H1 (cell line): ENCODE data around the gene GRK6. TPM values are rescaled to one million over a fixed set of nuclear protein-coding genes. Genes with fewer than 3 reads are reported as not detected.

Experiments
- CTCF ChIA-PET: fragments of 300-600 bp; sonication (Branson Sonifier 250); formaldehyde crosslinking; loops from one replicate; lab custom pipeline; 2021; ENCODE audit not compliant: partially characterized antibody; lab: Charles Lee
- POLR2A ChIA-PET: fragments of 300-600 bp; sonication (Branson Sonifier 250); formaldehyde crosslinking; loops from one replicate; lab custom pipeline; 2021; ENCODE audit warnings: inconsistent platforms; ENCODE audit not compliant: partially characterized antibody; lab: Charles Lee
- DNase-seq, 2 experiments: peaks; one replicate each; pipeline versions ENCODE4 v3.0.0 to v3.0.0-alpha.2; 2010 to 2022; ENCODE audit warnings: low spot score in 2 of 2, low read depth in 1 of 2, mixed read lengths in 1 of 2
- FAIRE-seq: peaks from 2 replicates; lab custom pipeline; 2011; peaks lifted over from hg19 to GRCh38; lab: Jason Lieb, UNC
- H2AFZ ChIP-seq: 2 replicates; pipeline ENCODE4 v1.8.1; 2012; ENCODE audit warnings: low read length, inconsistent platforms
- H2AK5ac ChIP-seq: 2 replicates; pipeline ENCODE4 v1.6.1; 2013; ENCODE audit warnings: low read depth, low read length
- H2BK120ac ChIP-seq: replicated peaks from 2 replicates; pipeline ENCODE3; 2013; ENCODE audit warnings: low read depth, low read length, inconsistent platforms
- H2BK12ac ChIP-seq: 2 replicates; pipeline ENCODE4 v1.6.1; 2013; ENCODE audit warnings: low read depth, low read length
- H2BK15ac ChIP-seq: 2 replicates; pipeline ENCODE4 v1.6.1; 2013; ENCODE audit warnings: low read length
- H2BK20ac ChIP-seq: 2 replicates; pipeline ENCODE4 v1.6.1; 2013; ENCODE audit warnings: low read length
- H2BK5ac ChIP-seq: 2 replicates; pipeline ENCODE4 v1.6.1; 2013; ENCODE audit warnings: low read depth, low read length
- H3K14ac ChIP-seq: 2 replicates; pipeline ENCODE4 v1.6.1; 2013; ENCODE audit warnings: inconsistent platforms; ENCODE audit not compliant: insufficient read length
- H3K18ac ChIP-seq: 2 replicates; pipeline ENCODE4 v1.6.1; 2013; ENCODE audit warnings: low read length; ENCODE audit errors: extremely low read depth
- H3K23ac ChIP-seq: 2 replicates; pipeline ENCODE4 v1.6.1; 2013; ENCODE audit warnings: inconsistent platforms; ENCODE audit not compliant: insufficient read length
- H3K23me2 ChIP-seq: 2 replicates; pipeline ENCODE4 v1.6.1; 2013; ENCODE audit warnings: low read depth, low read length
- H3K27ac ChIP-seq: 2 replicates; pipeline ENCODE4 v1.6.1; 2011; ENCODE audit warnings: low read depth, low read length, inconsistent platforms
- H3K27me3 ChIP-seq, 4 experiments: replicated peaks in 1 of 4; 1 replicate in 1 of 4; 2 replicates in 3 of 4; pipeline versions ENCODE4 v1.6.1 to v1.8.1; 2011 to 2013; ENCODE audit warnings: low read length in 3 of 4, mild to moderate bottlenecking in 3 of 4, inconsistent platforms in 2 of 4, mixed read lengths in 2 of 4, moderate library complexity in 1 of 4; ENCODE audit not compliant: control insufficient read depth in 3 of 4, insufficient read depth in 3 of 4; ENCODE audit errors: extremely low read depth in 1 of 4
- H3K36me3 ChIP-seq, 4 experiments: 2 replicates each; pipeline versions ENCODE4 v1.6.1 to v1.8.1; 2011 to 2013; ENCODE audit warnings: mild to moderate bottlenecking in 4 of 4, low read length in 3 of 4, moderate library complexity in 2 of 4, control low read depth in 1 of 4, inconsistent platforms in 1 of 4; ENCODE audit not compliant: insufficient read depth in 4 of 4, control insufficient read depth in 2 of 4
- H3K4ac ChIP-seq: replicated peaks from 2 replicates; pipeline ENCODE3; 2013; ENCODE audit warnings: low read length, low read depth, mixed read lengths, inconsistent platforms; ENCODE audit not compliant: insufficient read length
- H3K4me1 ChIP-seq, 4 experiments: replicated peaks in 1 of 4; 1 replicate in 1 of 4; 2 replicates in 3 of 4; pipeline versions ENCODE4 v1.6.1 to v1.8.1; 2011 to 2013; ENCODE audit warnings: low read length in 3 of 4, inconsistent platforms in 2 of 4, mixed read lengths in 1 of 4; ENCODE audit not compliant: insufficient read depth in 4 of 4, control insufficient read depth in 3 of 4
- H3K4me2 ChIP-seq, 2 experiments: 2 replicates each; pipeline versions ENCODE4 v1.6.1 to v1.8.1; 2011 to 2013; ENCODE audit warnings: low read depth in 2 of 2, low read length in 2 of 2, control low read depth in 1 of 2, inconsistent platforms in 1 of 2, mild to moderate bottlenecking in 1 of 2; ENCODE audit not compliant: insufficient read depth in 1 of 2
- H3K4me3 ChIP-seq, 4 experiments: fragments of 200-600, 300-600 bp in 1 of 4; sonication (generic), shearing (Covaris generic), sonication (Bioruptor Twin) in 1 of 4; 2 replicates each; pipeline versions ENCODE4 v1.5.1 to v1.8.1; 2011 to 2016; ENCODE audit warnings: low read length in 4 of 4, low read depth in 3 of 4, control low read depth in 2 of 4, inconsistent platforms in 2 of 4, mild to moderate bottlenecking in 2 of 4, mixed read lengths in 1 of 4, moderate library complexity in 1 of 4; ENCODE audit not compliant: insufficient read depth in 2 of 4; ENCODE audit errors: extremely low read depth in 1 of 4
- H3K56ac ChIP-seq: replicated peaks from 2 replicates; pipeline ENCODE3; 2013; ENCODE audit warnings: low read depth, mild to moderate bottlenecking, mixed read lengths, low read length, inconsistent platforms; ENCODE audit not compliant: insufficient read length
- H3K79me1 ChIP-seq: 2 replicates; pipeline ENCODE4 v1.6.1; 2013; ENCODE audit warnings: low read depth, low read length, control low read depth
- H3K79me2 ChIP-seq, 2 experiments: 2 replicates each; pipeline versions ENCODE4 v1.6.1 to v1.8.1; 2012 to 2013; ENCODE audit warnings: low read length in 2 of 2, mild to moderate bottlenecking in 2 of 2, inconsistent platforms in 1 of 2; ENCODE audit not compliant: insufficient read depth in 2 of 2, control insufficient read depth in 1 of 2
- H3K9ac ChIP-seq, 4 experiments: replicated peaks in 1 of 4; 1 replicate in 1 of 4; 2 replicates in 3 of 4; pipeline versions ENCODE4 v1.6.1 to v1.8.1; 2011 to 2013; ENCODE audit warnings: low read depth in 3 of 4, low read length in 3 of 4, control low read depth in 2 of 4, mild to moderate bottlenecking in 2 of 4, moderate library complexity in 2 of 4, inconsistent platforms in 1 of 4; ENCODE audit errors: extremely low read depth in 1 of 4
- H3K9me3 ChIP-seq, 2 experiments: 2 replicates each; pipeline versions ENCODE4 v1.6.1 to v1.8.1; 2012 to 2013; ENCODE audit warnings: mild to moderate bottlenecking in 2 of 2, moderate library complexity in 2 of 2, control low read depth in 1 of 2, inconsistent platforms in 1 of 2, low read depth in 1 of 2, low read length in 1 of 2, mixed read lengths in 1 of 2; ENCODE audit not compliant: insufficient read depth in 2 of 2
- H4K20me1 ChIP-seq, 2 experiments: replicated peaks in 1 of 2; 2 replicates each; pipeline versions ENCODE3 to v1.8.1; 2011 to 2013; ENCODE audit warnings: inconsistent platforms in 2 of 2, low read length in 2 of 2, mild to moderate bottlenecking in 1 of 2; ENCODE audit not compliant: insufficient read depth in 2 of 2, control insufficient read depth in 1 of 2
- H4K5ac ChIP-seq: 2 replicates; pipeline ENCODE4 v1.6.1; 2013; ENCODE audit warnings: low read length, low read depth, mixed read lengths, inconsistent platforms; ENCODE audit not compliant: insufficient read length
- H4K8ac ChIP-seq: 2 replicates; pipeline ENCODE4 v1.8.0; 2013; ENCODE audit warnings: mild to moderate bottlenecking, moderate library complexity, low read length, inconsistent platforms; ENCODE audit not compliant: insufficient read depth; ENCODE audit errors: extremely low read depth
- H4K91ac ChIP-seq: replicated peaks from 2 replicates; pipeline ENCODE3; 2013; ENCODE audit warnings: low read length, mixed read lengths, inconsistent platforms; ENCODE audit not compliant: insufficient read length
- KDM4A ChIP-seq: IDR thresholded peaks from one replicate; pipeline ENCODE4 v1.7.1; 2012; ENCODE audit warnings: low read depth, mild to moderate bottlenecking, moderate library complexity, low read length, inconsistent platforms; ENCODE audit not compliant: severe bottlenecking
- NANOG ChIP-seq: IDR thresholded peaks from 2 replicates; pipeline ENCODE4 v1.6.1; 2011; ENCODE audit warnings: low read length, low read depth, mild to moderate bottlenecking, inconsistent platforms; ENCODE audit not compliant: insufficient read depth, poor library complexity, severe bottlenecking
- POLR2AphosphoS5 ChIP-seq: IDR thresholded peaks from 2 replicates; pipeline ENCODE4 v1.6.1; 2011; ENCODE audit warnings: low read depth, low read length
- WGBS, 2 experiments: shearing (Covaris generic) in 1 of 2; methylation state at CpG; one replicate each; pipeline versions ENCODE4 v1.1.6 to v1.1.7; 2013 to 2015; ENCODE audit warnings: low lambda C conversion rate in 2 of 2, mixed read lengths in 2 of 2, inconsistent platforms in 1 of 2, low coverage in 1 of 2, missing lambda C conversion rate in 1 of 2; ENCODE audit not compliant: insufficient replicate concordance in 2 of 2, insufficient coverage in 1 of 2, insufficient read length in 1 of 2; ENCODE audit errors: extremely low coverage in 1 of 2, missing lambda C conversion rate in 1 of 2; 5-methylcytosine and 5-hydroxymethylcytosine counted together
- polyA plus RNA-seq, 7 experiments: library from polyadenylated mRNA; depleted of rRNA in 3 of 7; stranded (reverse) in 5 of 7; unstranded in 2 of 7; fragments of >200 nt in 5 of 7; fragments of 200-250 nt in 2 of 7; gene quantifications; 1 replicate in 5 of 7; 2 replicates in 1 of 7; 4 replicates in 1 of 7; pipeline versions ENCODE4 v1.2.1 to v1.2.3, GENCODE V29; 2011 to 2013; ENCODE audit warnings: missing spikeins in 2 of 7, mixed read lengths in 2 of 7
- total RNA-seq: library from RNA; stranded (reverse); fragmentation: NEBNext Ultra II Directional; extraction: Animal tissue kit (Norgen Biotek cat#: 25700); gene quantifications from 2 replicates; pipeline ENCODE4 v1.2.1, GENCODE V29; 2021

GRK6 gene
- total and polyA plus RNA-seq, 2 of the 8 experiments (the other 6 are each of a cell fraction or from before 2014, with no cell fraction given): 31.8 to 57.8 TPM

- Histone ChIP-seq H3K4ac (no peak overlapping the region), H3K79me1 (peaks cover 3% of the 10 kb centered on the region; the same call in 1 of the 2 replicates), H4K5ac (no peak overlapping the region), H4K20me1 (peaks cover 24 to 49% of the 10 kb centered on the region in 2 experiments), H2BK15ac (no peak overlapping the region), H3K4me2 (no peak overlapping the region), H3K23me2 (no peaks in the 10 kb centered on the region), H2BK120ac (no peak overlapping the region), H3K4me3 (no peak overlapping the region), H2AK5ac (no peak overlapping the region), H2BK12ac (no peak overlapping the region), H3K36me3 (peaks cover 36 to 79% (median 67%) of the 10 kb centered on the region in 4 experiments), H3K9me3 (peaks cover 0 to 4% of the 10 kb centered on the region in 2 experiments; a peak in 2 of 4 replicates), H3K4me1 (peaks cover 0 to 5% (median 3%) of the 10 kb centered on the region in 4 experiments; a peak in 4 of 7 replicates), H3K9ac (no peak overlapping the region), H4K91ac (no peak overlapping the region), H3K27me3 (no peaks in the 10 kb centered on the region), H3K56ac (no peak overlapping the region), H2BK20ac (no peak overlapping the region), H3K27ac (peak overlapping the region; percentile 11; the same call in 1 of the 2 replicates), H2BK5ac (no peak overlapping the region; the same call in 1 of the 2 replicates)
- ChIA-PET POLR2A (interaction anchor here (1.0 to 67.5 kb wide), 3 partner anchors 7 to 71 kb away, joined by 3 to 3349 read pairs (median 3349); partner anchors contain the start of genes DBN1, DOK3, PDLIM7 and PRR7), CTCF (interaction anchor here (1.1 to 5.5 kb wide), 4 partner anchors 9 to 41 kb away, joined by 3 to 64 read pairs (median 5); partner anchors contain the start of gene DBN1)
- DNase-seq: no peak
- FAIRE-seq: no peak
- TF ChIP-seq KDM4A: no peak
- TF ChIP-seq POLR2AphosphoS5: peak; percentile 67; the same call in 1 of the 2 replicates
- no peak for TF ChIP-seq NANOG
- TF ChIP-seq, all 59 proteins: peak for 1
- no peak overlapping the region for H2AFZ ChIP-seq
- H3K79me2 ChIP-seq: peaks cover 0 to 7% of the 10 kb centered on the region in 2 experiments; a peak in 2 of 4 replicates
- WGBS, 2 experiments: 92% methylated on average over 24 of the region's 27 CpGs; no CpG with 5 or more reads in 1 of the 2 experiments
- peak overlapping the region; percentile 36; the same call in 1 of the 2 replicates for H4K8ac ChIP-seq
- H3K14ac ChIP-seq: no peak overlapping the region
- H3K23ac ChIP-seq: no peak overlapping the region
- no peak overlapping the region for H3K18ac ChIP-seq
Measured at GRCh38 chr5:177462021-177462670, 35.7 kb downstream of the GRK6 start.
